Activated naive CD4-positive, alpha-beta T cell (primary cell): Measurements from ENCODE around the gene TFDP2.
"Not testable (repeated sequence)": the region's sequence is repeated elsewhere in the genome, so short reads cannot be mapped to it uniquely, and the experiment has no call there.

Source experiments
- DNase-seq, 4 experiments: peaks; one replicate each; lab custom pipeline; 2025; lab: John Stamatoyannopoulos, UW

TFDP2 gene

GRCh38 chr3:142148792-142149672 is at the start of gene TFDP2:
TSS of gene TFDP2 (minus strand) at chr3:142149544. CDS start at chr3:142101749, 47,795 bp downstream.
- DNase-seq, result peak; percentile 50 to 80 (median 62)

- no peak for DNase-seq
Observed at GRCh38 chr3:142188846-142189245, 39.5 kb upstream of the TFDP2 start.

- no peak for DNase-seq
Observed at GRCh38 chr3:142180761-142181362, 31.5 kb upstream of the TFDP2 start.

- no peak for DNase-seq
Observed at GRCh38 chr3:142175478-142175877, 26.1 kb upstream of the TFDP2 start.

- DNase-seq, result no peak
Observed at GRCh38 chr3:142174559-142174958, 25.2 kb upstream of the TFDP2 start.

GRCh38 chr3:142168514-142168913 is 19.2 kb upstream of the TFDP2 start:
- DNase-seq, result no peak

GRCh38 chr3:142165194-142165593 is 15.8 kb upstream of the TFDP2 start:
- DNase-seq, result no peak

- no peak for DNase-seq
Observed at GRCh38 chr3:142159083-142159740, 9.9 kb upstream of the TFDP2 start.

GRCh38 chr3:142154186-142154585 is 4.8 kb upstream of the TFDP2 start:
- DNase-seq, result no peak

GRCh38 chr3:142152384-142152783 is 3.0 kb upstream of the TFDP2 start:
- no peak for DNase-seq

GRCh38 chr3:142151828-142152227 is 2.5 kb upstream of the TFDP2 start:
- DNase-seq, result no peak

- no peak for DNase-seq
Observed at GRCh38 chr3:142151240-142151639, 1.9 kb upstream of the TFDP2 start.

GRCh38 chr3:142150271-142150670 is 927 bp upstream of the TFDP2 start:
- DNase-seq, result no peak

- DNase-seq, result no peak
Observed at GRCh38 chr3:142149673-142149992, 289 bp upstream of the TFDP2 start.

GRCh38 chr3:142148044-142148791 is 1.1 kb downstream of the TFDP2 start:
- no peak for DNase-seq

GRCh38 chr3:142144587-142144986 is 4.8 kb downstream of the TFDP2 start:
- DNase-seq, result not testable (repeated sequence)

- not testable (repeated sequence) for DNase-seq
Observed at GRCh38 chr3:142140608-142141285, 8.6 kb downstream of the TFDP2 start.

- not testable (repeated sequence) for DNase-seq
Observed at GRCh38 chr3:142137089-142137488, 12.3 kb downstream of the TFDP2 start.

GRCh38 chr3:142134799-142135325 is 14.5 kb downstream of the TFDP2 start:
- no peak for DNase-seq

- no peak for DNase-seq
Observed at GRCh38 chr3:142129516-142130171, 19.7 kb downstream of the TFDP2 start.
